ENCODE measurements around the gene MDGA2. TPM values are rescaled to one million over a fixed set of nuclear protein-coding genes. Genes with fewer than 3 reads are reported as not detected.

The MDGA2 gene
- total RNA-seq (2014; rRNA removed; shearing (Covaris generic)): 0.69 and 2.6 TPM in 2 replicates

GRCh38 chr14:47675466-47676314 is at the start of gene MDGA2:
Gene MDGA2, minus strand, starts transcription at chr14:47675605.
- DNase-seq (ENCODE audit: low read depth): peak; percentile 52

- DNase-seq (ENCODE audit: low read depth): no peak
Observed at GRCh38 chr14:47722929-47723693, 47.7 kb upstream of the MDGA2 start.

GRCh38 chr14:47720281-47720680 is 44.9 kb upstream of the MDGA2 start:
- no peak for DNase-seq (ENCODE audit: low read depth)

- peak; percentile 4 for DNase-seq (ENCODE audit: low read depth)
Observed at GRCh38 chr14:47715330-47715729, 39.9 kb upstream of the MDGA2 start.

GRCh38 chr14:47710581-47710980 is 35.2 kb upstream of the MDGA2 start:
- DNase-seq (ENCODE audit: low read depth): no peak

GRCh38 chr14:47705683-47706082 is 30.3 kb upstream of the MDGA2 start:
- DNase-seq (ENCODE audit: low read depth): no peak

- DNase-seq (ENCODE audit: low read depth): no peak
Observed at GRCh38 chr14:47691829-47692228, 16.4 kb upstream of the MDGA2 start.

GRCh38 chr14:47678993-47679392 is 3.6 kb upstream of the MDGA2 start:
- DNase-seq (ENCODE audit: low read depth): no peak

GRCh38 chr14:47678157-47678556 is 2.8 kb upstream of the MDGA2 start:
- DNase-seq (ENCODE audit: low read depth): no peak

GRCh38 chr14:47676315-47676617 is 861 bp upstream of the MDGA2 start:
- DNase-seq (ENCODE audit: low read depth): no peak

GRCh38 chr14:47674543-47675465 is 601 bp downstream of the MDGA2 start:
- no peak for DNase-seq (ENCODE audit: low read depth)

- no peak for DNase-seq (ENCODE audit: low read depth)
Observed at GRCh38 chr14:47674148-47674542, 1.3 kb downstream of the MDGA2 start.

- no peak for DNase-seq (ENCODE audit: low read depth)
Observed at GRCh38 chr14:47665337-47666134, 9.9 kb downstream of the MDGA2 start.

- no peak for DNase-seq (ENCODE audit: low read depth)
Observed at GRCh38 chr14:47662466-47662865, 12.9 kb downstream of the MDGA2 start.

GRCh38 chr14:47660158-47660557 is 15.2 kb downstream of the MDGA2 start:
- DNase-seq (ENCODE audit: low read depth): no peak

- DNase-seq (ENCODE audit: low read depth): no peak
Observed at GRCh38 chr14:47658041-47658440, 17.4 kb downstream of the MDGA2 start.

- DNase-seq (ENCODE audit: low read depth): no peak
Observed at GRCh38 chr14:47657143-47657542, 18.3 kb downstream of the MDGA2 start.

- DNase-seq (ENCODE audit: low read depth): no peak
Observed at GRCh38 chr14:47651337-47651736, 24.1 kb downstream of the MDGA2 start.

GRCh38 chr14:47637753-47638152 is 37.7 kb downstream of the MDGA2 start:
- DNase-seq (ENCODE audit: low read depth): no peak

- DNase-seq (ENCODE audit: low read depth): peak; percentile 23
Observed at GRCh38 chr14:47626151-47627035, 49.0 kb downstream of the MDGA2 start.

Data from Daoy (cell line).